HepG2 (cell line): ENCODE results near the gene IGFN1. TPM values are rescaled to one million over a fixed set of nuclear protein-coding genes. Genes with fewer than 3 reads are reported as not detected.

ENCODE experiments used
- ATAC-seq: fragments of 200-7000 bp; cut with Tn5 transposase; 3 replicates; pipeline ENCODE4 v1.9.1; 2020; ENCODE audit warnings: mild to moderate bottlenecking, moderate library complexity
- BruUV-seq: library from RNA; stranded (reverse); fragments of 400-500 nt; replicated peaks from 2 replicates; lab custom pipeline; 2021; lab: Mats Ljungman, UMichigan
- CTCF ChIA-PET: fragments of 300-600 bp; formaldehyde crosslinking; extraction: SDS; loops from one replicate; lab custom pipeline; 2021; ENCODE audit warnings: low total read pairs, inconsistent platforms, low intra/inter-chr PET ratio; lab: Yijun Ruan, JAX
- POLR2A ChIA-PET: fragments of 350-600 bp; sonication (Branson Sonifier 250); formaldehyde crosslinking; loops from one replicate; lab custom pipeline; 2020; ENCODE audit warnings: antibody characterized with exemption, inconsistent platforms; lab: Yijun Ruan, JAX
- DNase-seq: peaks from one replicate; pipeline ENCODE4 v3.0.0-alpha.2; 2015; ENCODE audit warnings: low spot score
- FAIRE-seq: peaks from 3 replicates; lab custom pipeline; 2011; peaks lifted over from hg19 to GRCh38; lab: Jason Lieb, UNC
- H2AFZ ChIP-seq: one replicate; pipeline ENCODE4 v1.6.1; 2011; ENCODE audit warnings: low read length, inconsistent platforms
- H3K27ac ChIP-seq: fragments of 300-600 bp; 3 replicates; pipeline ENCODE4 v1.8.0; 2011; ENCODE audit warnings: mixed run types, mild to moderate bottlenecking, mixed read lengths, low read length, inconsistent platforms; ENCODE audit not compliant: insufficient read depth; ENCODE audit errors: extremely low read length
- H3K27me3 ChIP-seq, 2 experiments: fragments of 200-600 bp in 1 of 2; 2 replicates in 1 of 2; 3 replicates in 1 of 2; pipeline versions ENCODE4 v1.6.0 to v1.8.0; 2011; ENCODE audit warnings: low read length in 2 of 2, mild to moderate bottlenecking in 2 of 2, moderate library complexity in 2 of 2, inconsistent platforms in 1 of 2; ENCODE audit not compliant: insufficient read depth in 2 of 2, control insufficient read depth in 1 of 2
- H3K36me3 ChIP-seq, 2 experiments: fragments of 200-600 bp in 1 of 2; replicated peaks in 1 of 2; 2 replicates in 1 of 2; 3 replicates in 1 of 2; pipeline versions ENCODE4 v1.5.1 to v1.8.0; 2011; ENCODE audit warnings: low read length in 2 of 2, inconsistent platforms in 1 of 2; ENCODE audit not compliant: insufficient read depth in 2 of 2, control insufficient read depth in 1 of 2
- H3K4me1 ChIP-seq: 2 replicates; pipeline ENCODE4 v1.5.1; 2012; ENCODE audit warnings: low read length, inconsistent platforms; ENCODE audit not compliant: insufficient read depth
- H3K4me2 ChIP-seq: 2 replicates; pipeline ENCODE4 v1.6.0; 2011; ENCODE audit warnings: low read depth, low read length, inconsistent platforms
- H3K4me3 ChIP-seq, 3 experiments: fragments of 200-600 bp in 1 of 3; sonication (generic), shearing (Covaris generic) in 1 of 3; replicated peaks in 1 of 3; 2 replicates each; pipeline ENCODE4 v1.5.1; 2011 to 2016; ENCODE audit warnings: low read length in 3 of 3, inconsistent platforms in 2 of 3, low read depth in 2 of 3, mild to moderate bottlenecking in 2 of 3, control low read depth in 1 of 3, mixed read lengths in 1 of 3; ENCODE audit not compliant: insufficient read depth in 1 of 3
- H3K79me2 ChIP-seq: one replicate; pipeline ENCODE4 v1.6.1; 2011; ENCODE audit warnings: low read length, inconsistent platforms; ENCODE audit not compliant: insufficient read depth
- H3K9ac ChIP-seq: 2 replicates; pipeline ENCODE4 v1.6.0; 2011; ENCODE audit warnings: mild to moderate bottlenecking, low read depth, low read length, inconsistent platforms; ENCODE audit not compliant: insufficient read depth
- H3K9me3 ChIP-seq: 2 replicates; pipeline ENCODE4 v1.5.1; 2012; ENCODE audit warnings: mild to moderate bottlenecking, low read length
- H4K20me1 ChIP-seq: 2 replicates; pipeline ENCODE4 v1.6.0; 2011; ENCODE audit warnings: inconsistent platforms, mild to moderate bottlenecking, low read length, moderate library complexity; ENCODE audit not compliant: insufficient read depth
- EHMT2 ChIP-seq: fragments of 200-600 bp; sonication (generic); IDR thresholded peaks from 2 replicates; pipeline ENCODE4 v1.7.0; 2017; ENCODE audit warnings: antibody characterized with exemption, low read depth, low read length, borderline replicate concordance
- GTF2F1 ChIP-seq: fragments of 150-350 bp; IDR thresholded peaks from 2 replicates; pipeline ENCODE4 v1.6.1; 2014; ENCODE audit warnings: low read length
- HNF1B ChIP-seq: sonication (generic); formaldehyde crosslinking; IDR thresholded peaks from 2 replicates; pipeline ENCODE4 v1.5.1; 2020; ENCODE audit warnings: mild to moderate bottlenecking, moderate library complexity, missing genetic modification reagents
- HNRNPH1 ChIP-seq: fragments of 200-400 bp; formaldehyde crosslinking; optimal IDR thresholded peaks from 2 replicates; pipeline ENCODE3; 2017; ENCODE audit warnings: mild to moderate bottlenecking, low read depth, low read length
- MAFF ChIP-seq: IDR thresholded peaks from 2 replicates; pipeline ENCODE4 v1.6.1; 2011; ENCODE audit warnings: low read depth, low read length, improper control_type of control experiment
- NFKBIZ ChIP-seq: IDR thresholded peaks from 2 replicates; pipeline ENCODE4 v1.6.1; 2018; ENCODE audit warnings: missing genetic modification reagents, missing compliant biosample characterization
- NR1H2 ChIP-seq: sonication (generic); formaldehyde crosslinking; IDR thresholded peaks from 2 replicates; pipeline ENCODE4 v1.8.1; 2022; ENCODE audit warnings: low read depth, missing genetic modification reagents, borderline replicate concordance
- PHF21A ChIP-seq: sonication (generic); formaldehyde crosslinking; IDR thresholded peaks from 2 replicates; pipeline ENCODE4 v1.5.0; 2020; ENCODE audit warnings: mild to moderate bottlenecking, missing genetic modification reagents
- SALL2 ChIP-seq: sonication (generic); formaldehyde crosslinking; IDR thresholded peaks from 2 replicates; pipeline ENCODE4 v1.8.1; 2023; ENCODE audit warnings: mild to moderate bottlenecking, missing genetic modification reagents, inconsistent platforms
- ZBTB1 ChIP-seq: sonication (generic); formaldehyde crosslinking; IDR thresholded peaks from 2 replicates; pipeline ENCODE4 v1.4.0; 2020; ENCODE audit warnings: missing genetic modification reagents, borderline replicate concordance
- ZFP90 ChIP-seq: sonication (generic); formaldehyde crosslinking; IDR thresholded peaks from 2 replicates; pipeline ENCODE4 v1.8.0; 2022; ENCODE audit warnings: missing genetic modification reagents, mild to moderate bottlenecking, inconsistent platforms, borderline replicate concordance
- ZFX ChIP-seq: sonication (generic); formaldehyde crosslinking; IDR thresholded peaks from 2 replicates; pipeline ENCODE4 v1.4.0; 2020; ENCODE audit warnings: mild to moderate bottlenecking, low read depth, missing genetic modification reagents, moderate library complexity
- ZNF207 ChIP-seq: fragments of 450-650 bp; IDR thresholded peaks from 2 replicates; pipeline ENCODE4 v1.6.1; 2016; ENCODE audit warnings: antibody characterized with exemption, borderline replicate concordance
- ZNF44 ChIP-seq: sonication (generic); formaldehyde crosslinking; IDR thresholded peaks from 2 replicates; pipeline ENCODE4 v1.5.1; 2020; ENCODE audit warnings: mild to moderate bottlenecking, missing genetic modification reagents
- ZNF747 ChIP-seq: sonication (generic); formaldehyde crosslinking; IDR thresholded peaks from 2 replicates; pipeline ENCODE4 v1.8.1; 2023; ENCODE audit warnings: missing genetic modification reagents, mild to moderate bottlenecking, borderline replicate concordance
- ZNF766 ChIP-seq: sonication (generic); formaldehyde crosslinking; IDR thresholded peaks from 2 replicates; pipeline ENCODE4 v1.5.0; 2020; ENCODE audit warnings: missing genetic modification reagents, borderline replicate concordance
- WGBS: methylation state at CpG from one replicate; pipeline ENCODE4 v1.1.6; 2017; ENCODE audit warnings: low lambda C conversion rate; 5-methylcytosine and 5-hydroxymethylcytosine counted together
- in situ Hi-C: cut with HindIII; loops from 2 replicates; pipeline ENCODE4 v1.10.0; 2017; ENCODE audit warnings: low pct_unique_long_range_greater_than_20kb; ENCODE audit not compliant: extremely low pct_ligation_motif_present
- intact Hi-C: fragments of 100-400 bp; cut with micrococcal nuclease; formaldehyde crosslinking; loops from one replicate; pipeline ENCODE4 v1.10.0; 2022; ENCODE audit not compliant: unreplicated experiment
- polyA plus RNA-seq, 8 experiments: library from polyadenylated mRNA; depleted of rRNA in 3 of 8; stranded (reverse) in 7 of 8; unstranded in 1 of 8; fragments of >200 nt; fragmentation: Illumina TruSeq in 4 of 8; extraction: Trizol in 4 of 8; gene quantifications; 2 replicates each; pipeline versions ENCODE4 v1.2.1 to v1.2.3, GENCODE V29; 2011 to 2016; ENCODE audit warnings: low read depth in 4 of 8, missing spikeins in 1 of 8, mixed read lengths in 1 of 8; ENCODE audit not compliant: insufficient read depth in 1 of 8
- total RNA-seq, 5 experiments: library from RNA; depleted of rRNA; stranded (reverse); fragments of >200 nt; fragmentation: Illumina TruSeq; extraction: Trizol; gene quantifications; 2 replicates each; pipeline ENCODE4 v1.2.3, GENCODE V29; 2016; ENCODE audit warnings: low read depth in 1 of 5
- TF ChIP-seq, protein P1 (sequence below): sonication (generic); formaldehyde crosslinking; IDR thresholded peaks from 2 replicates; pipeline ENCODE4 v1.5.0; 2020; ENCODE audit warnings: mild to moderate bottlenecking, missing genetic modification reagents, moderate library complexity

IGFN1 gene
- total and polyA plus RNA-seq, 2 of the 13 experiments (the other 11 are each of a cell fraction or from before 2014, with no cell fraction given), result 0.04 to 0.05 TPM

GRCh38 chr1:201183209-201183608 lies 7.4 kb upstream of the IGFN1 start (continued):
- TF ChIP-seq ZBTB1 (CRISPR knock-in tag), result no peak
- TF ChIP-seq ZFX (CRISPR knock-in tag), result no peak
- TF ChIP-seq ZNF207, result no peak
- no peak for TF ChIP-seq PHF21A (CRISPR knock-in tag)
- TF ChIP-seq, all 625 proteins: peak for 0

DNA sequence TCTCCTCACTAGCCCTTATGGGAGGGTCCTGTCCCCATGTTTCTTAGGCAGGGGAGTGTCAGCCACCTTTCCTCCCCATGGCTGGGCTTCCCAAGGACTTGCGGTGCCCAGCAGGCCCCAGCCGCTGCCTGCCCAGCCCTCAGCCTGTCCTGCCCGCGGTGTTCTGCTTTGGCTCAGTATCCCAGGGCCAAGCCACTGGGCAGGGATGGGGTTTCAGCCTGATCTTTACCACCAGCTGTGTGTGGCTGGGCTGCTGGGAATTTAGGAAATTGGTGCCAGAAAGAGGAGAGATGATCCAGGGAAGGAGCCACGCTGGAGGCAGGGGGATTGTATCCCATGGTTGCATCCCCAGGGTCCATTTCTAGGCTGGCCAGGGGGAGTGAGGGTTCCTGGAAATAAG lies 6.9 kb upstream of the IGFN1 start:
- Histone ChIP-seq H3K36me3 (no peaks in the 10 kb centered on the region), H3K9ac (no peak overlapping the region), H3K4me2 (no peak overlapping the region), H3K9me3 (no peaks in the 10 kb centered on the region), H3K4me3 (no peak overlapping the region), H2AFZ (no peak overlapping the region), H3K4me1 (peaks cover 17% of the 10 kb centered on the region), H3K27me3 (peaks cover 1 to 51% of the 10 kb centered on the region in 2 experiments; a peak in 3 of 5 replicates), H3K27ac (no peak overlapping the region), H3K79me2 (no peaks in the 10 kb centered on the region), H4K20me1 (no peaks in the 10 kb centered on the region)
- DNase-seq, result no peak
- TF ChIP-seq HNRNPH1, result no peak
- no peak for TF ChIP-seq SALL2 (CRISPR knock-in tag)
- no peak for TF ChIP-seq EHMT2
- TF ChIP-seq, protein P1, sequence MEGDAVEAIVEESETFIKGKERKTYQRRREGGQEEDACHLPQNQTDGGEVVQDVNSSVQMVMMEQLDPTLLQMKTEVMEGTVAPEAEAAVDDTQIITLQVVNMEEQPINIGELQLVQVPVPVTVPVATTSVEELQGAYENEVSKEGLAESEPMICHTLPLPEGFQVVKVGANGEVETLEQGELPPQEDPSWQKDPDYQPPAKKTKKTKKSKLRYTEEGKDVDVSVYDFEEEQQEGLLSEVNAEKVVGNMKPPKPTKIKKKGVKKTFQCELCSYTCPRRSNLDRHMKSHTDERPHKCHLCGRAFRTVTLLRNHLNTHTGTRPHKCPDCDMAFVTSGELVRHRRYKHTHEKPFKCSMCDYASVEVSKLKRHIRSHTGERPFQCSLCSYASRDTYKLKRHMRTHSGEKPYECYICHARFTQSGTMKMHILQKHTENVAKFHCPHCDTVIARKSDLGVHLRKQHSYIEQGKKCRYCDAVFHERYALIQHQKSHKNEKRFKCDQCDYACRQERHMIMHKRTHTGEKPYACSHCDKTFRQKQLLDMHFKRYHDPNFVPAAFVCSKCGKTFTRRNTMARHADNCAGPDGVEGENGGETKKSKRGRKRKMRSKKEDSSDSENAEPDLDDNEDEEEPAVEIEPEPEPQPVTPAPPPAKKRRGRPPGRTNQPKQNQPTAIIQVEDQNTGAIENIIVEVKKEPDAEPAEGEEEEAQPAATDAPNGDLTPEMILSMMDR (CRISPR knock-in tag), result no peak
- TF ChIP-seq GTF2F1, result no peak
- no peak for TF ChIP-seq NR1H2
- no peak for TF ChIP-seq ZNF766
- no peak for TF ChIP-seq MAFF
- TF ChIP-seq HNF1B (CRISPR knock-in tag), result no peak
- TF ChIP-seq ZFP90, result no peak
- no peak for TF ChIP-seq ZNF44
- no peak for TF ChIP-seq NFKBIZ (CRISPR knock-in tag)
- TF ChIP-seq ZNF747 (CRISPR knock-in tag), result no peak
- BruUV-seq, result no TSS peak
- intact Hi-C loops, result no loop called here
- in situ Hi-C loops, result no loop called here
- ChIA-PET POLR2A (no interaction called here), CTCF (interaction anchor here (2.2 kb wide), 1 partner anchor 34 kb away, joined by 16 read pairs; no protein-coding TSS in a partner anchor)
- ATAC-seq, result no peak
- no peak for FAIRE-seq
- WGBS, result 0% methylated on average over 1 of the region's 5 CpGs
